NAMALWA (cell line): ENCODE data around the gene DBNDD1.
"Not testable (repeated sequence)": the region's sequence is repeated elsewhere in the genome, so short reads cannot be mapped to it uniquely, and the experiment has no call there.

Experiments used
- DNase-seq: peaks from one replicate; pipeline ENCODE4 v3.0.0-alpha.2; 2015; ENCODE audit warnings: low spot score

Gene DBNDD1

DNA sequence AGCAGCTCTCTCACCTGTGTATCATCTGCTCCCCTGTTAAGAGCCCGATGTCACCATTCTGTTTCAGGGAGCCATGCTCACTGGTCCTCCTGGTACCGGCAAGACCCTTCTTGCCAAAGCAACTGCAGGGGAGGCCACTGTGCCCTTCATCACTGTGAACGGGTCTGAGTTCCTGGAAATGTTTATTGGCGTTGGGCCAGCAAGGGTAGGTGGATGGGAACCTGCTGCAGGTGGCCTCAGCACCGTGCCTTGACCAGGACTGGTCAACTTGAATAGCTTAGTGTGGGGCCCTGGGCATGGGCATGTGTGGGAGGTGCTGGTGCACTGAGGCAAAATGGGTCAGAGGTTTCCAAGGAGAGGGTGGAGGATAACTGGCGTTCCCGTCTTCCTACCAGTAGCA, 28.5 kb downstream of the DBNDD1 start:
- no peak for DNase-seq

DNA sequence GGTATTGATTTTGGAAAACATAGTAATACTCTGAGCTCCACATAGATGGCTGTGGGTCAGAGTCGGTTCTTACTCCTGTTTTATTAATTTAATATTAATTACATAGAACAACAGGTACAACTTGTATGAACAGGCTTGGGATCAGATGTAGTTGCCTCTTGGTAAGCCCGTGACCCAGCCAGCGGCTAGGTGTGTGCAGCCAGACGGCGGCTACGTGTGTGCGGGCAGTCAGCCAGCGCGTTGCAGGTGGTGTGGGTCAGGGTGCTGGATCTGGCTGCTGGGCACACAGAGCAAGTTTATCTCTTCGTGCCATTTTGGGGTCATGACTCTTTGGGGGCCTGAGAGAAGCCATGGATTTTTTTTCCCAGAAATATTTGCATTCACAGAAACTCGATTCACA, 30.3 kb downstream of the DBNDD1 start:
- DNase-seq = no peak

GRCh38 chr16:89987169-89987568, 32.1 kb downstream of the DBNDD1 start:
- no peak for DNase-seq

DNA sequence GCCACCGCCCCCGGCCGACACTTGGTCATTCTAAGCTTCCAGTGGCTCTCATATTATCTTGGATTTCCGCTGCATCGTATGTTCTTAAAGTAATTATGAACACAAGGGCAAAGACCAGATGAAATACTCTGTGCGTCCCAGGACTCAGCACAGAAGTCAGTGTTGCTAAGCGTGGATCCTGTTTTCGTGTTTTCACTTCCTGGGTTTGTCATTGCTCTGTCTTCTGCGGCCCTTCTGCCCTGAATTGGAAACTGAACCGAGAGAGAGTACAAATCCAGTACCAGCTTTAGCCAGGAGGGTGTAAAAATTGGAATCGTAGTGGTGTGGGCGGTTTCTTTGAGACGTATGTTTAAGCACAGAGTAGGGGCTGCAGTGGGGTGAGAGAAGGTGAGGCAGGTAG, 32.7 kb downstream of the DBNDD1 start:
- DNase-seq = no peak

- DNase-seq = no peak
These were observed 34.0 kb downstream of the DBNDD1 start for GRCh38 chr16:89985219-89985618.

- DNase-seq = no peak
These were observed 35.0 kb downstream of the DBNDD1 start for GRCh38 chr16:89984216-89984615.

DNA sequence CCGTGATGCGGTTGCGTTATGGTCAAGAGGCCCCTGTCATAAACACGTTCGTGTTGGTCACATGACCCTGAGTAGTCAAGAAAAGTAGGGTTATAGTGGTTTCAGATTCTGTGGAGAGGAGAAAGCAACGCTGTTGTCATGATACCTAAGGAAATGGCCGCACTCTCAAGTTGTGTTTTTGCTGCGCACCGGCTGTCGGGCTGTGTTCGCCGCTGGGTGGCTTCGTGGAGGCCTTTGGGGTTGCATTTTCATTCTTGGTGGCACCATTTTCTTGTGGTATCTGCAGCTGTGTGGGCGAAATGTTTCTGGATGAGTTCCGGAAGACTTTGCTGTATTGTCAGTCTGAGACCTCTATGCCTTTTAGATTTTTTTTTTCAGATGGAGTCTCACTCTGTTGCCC, 35.7 kb downstream of the DBNDD1 start:
- DNase-seq = no peak

DNA sequence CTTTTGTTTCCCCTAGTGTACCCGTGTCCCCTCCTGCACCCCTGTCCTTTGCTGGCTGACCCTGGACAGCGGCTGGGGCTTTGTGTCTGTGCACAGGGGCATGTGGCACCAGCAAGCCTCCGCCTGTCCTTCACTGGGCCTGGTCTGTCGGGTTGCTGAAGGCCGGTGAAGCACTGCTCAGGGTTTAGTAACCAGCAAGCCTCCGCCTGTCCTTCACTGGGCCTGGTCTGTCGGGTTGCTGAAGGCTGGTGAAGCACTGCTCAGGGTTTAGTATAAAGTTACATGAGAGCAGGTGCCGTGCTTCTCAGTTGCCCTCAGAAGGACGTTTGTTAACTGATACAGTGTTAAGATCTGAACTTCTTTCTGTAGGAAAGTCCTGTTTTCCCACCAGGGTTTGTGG, 36.9 kb downstream of the DBNDD1 start:
- no peak for DNase-seq

DNA sequence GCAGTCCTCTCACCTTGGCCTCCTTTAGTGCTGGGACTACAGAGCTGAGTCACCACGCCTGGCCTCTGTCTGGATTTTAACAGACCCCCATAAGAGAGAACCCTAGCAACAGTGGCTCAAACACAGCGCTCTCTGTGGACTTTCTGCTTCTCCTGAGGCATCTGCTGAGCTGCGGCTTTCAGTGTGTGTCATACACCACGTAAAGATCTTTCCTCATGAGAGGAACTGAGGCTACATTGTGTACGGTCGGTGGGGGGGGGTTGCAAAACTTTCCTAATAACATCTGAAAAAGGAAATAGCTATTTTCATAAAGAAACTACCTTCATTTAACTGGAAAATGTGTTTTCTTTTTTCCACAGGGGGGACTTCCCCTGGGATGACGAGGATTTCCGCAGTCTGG, 37.8 kb downstream of the DBNDD1 start:
- DNase-seq = no peak

DNA sequence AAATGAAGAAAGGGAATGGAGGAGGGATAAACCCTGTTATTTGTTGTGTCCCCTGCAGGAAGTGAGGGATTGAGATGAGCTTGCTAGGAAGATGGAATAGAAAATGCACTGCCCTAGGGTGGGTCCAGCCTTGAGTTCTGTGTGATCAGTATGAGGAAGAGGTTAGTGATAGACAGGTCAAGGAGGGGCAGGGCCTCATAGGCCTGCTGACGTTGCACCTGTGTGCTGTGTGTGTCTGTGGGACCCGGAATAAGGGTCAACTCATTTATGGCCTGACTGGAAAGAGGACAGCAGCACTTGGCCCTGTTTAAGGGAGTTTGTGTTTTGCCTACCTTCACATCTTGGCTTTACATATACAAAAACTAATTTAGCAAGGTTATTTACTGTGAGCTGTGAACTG, 44.4 kb downstream of the DBNDD1 start:
- DNase-seq = no peak

- DNase-seq = no peak
These were observed 45.5 kb downstream of the DBNDD1 start for GRCh38 chr16:89973654-89974335.

DNA sequence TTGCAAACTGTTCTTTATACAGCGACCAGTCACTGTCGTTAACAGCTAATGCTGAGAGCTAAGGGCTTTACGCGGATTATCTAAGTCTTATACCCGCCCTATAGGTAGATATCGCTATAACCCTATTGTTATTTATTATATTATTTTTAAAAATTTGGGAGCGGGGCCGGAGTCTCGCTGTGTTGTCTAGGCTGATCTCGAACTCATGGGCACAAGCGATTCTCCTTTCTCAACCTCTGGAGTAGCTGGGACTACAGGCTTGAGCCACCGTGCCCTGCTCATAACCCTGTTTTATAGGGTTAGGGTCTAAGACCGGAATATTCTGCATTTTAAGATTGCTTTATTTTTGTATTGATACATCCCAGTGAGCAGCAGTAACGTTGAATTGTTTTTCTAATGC, 46.0 kb downstream of the DBNDD1 start:
- DNase-seq = no peak

DNA sequence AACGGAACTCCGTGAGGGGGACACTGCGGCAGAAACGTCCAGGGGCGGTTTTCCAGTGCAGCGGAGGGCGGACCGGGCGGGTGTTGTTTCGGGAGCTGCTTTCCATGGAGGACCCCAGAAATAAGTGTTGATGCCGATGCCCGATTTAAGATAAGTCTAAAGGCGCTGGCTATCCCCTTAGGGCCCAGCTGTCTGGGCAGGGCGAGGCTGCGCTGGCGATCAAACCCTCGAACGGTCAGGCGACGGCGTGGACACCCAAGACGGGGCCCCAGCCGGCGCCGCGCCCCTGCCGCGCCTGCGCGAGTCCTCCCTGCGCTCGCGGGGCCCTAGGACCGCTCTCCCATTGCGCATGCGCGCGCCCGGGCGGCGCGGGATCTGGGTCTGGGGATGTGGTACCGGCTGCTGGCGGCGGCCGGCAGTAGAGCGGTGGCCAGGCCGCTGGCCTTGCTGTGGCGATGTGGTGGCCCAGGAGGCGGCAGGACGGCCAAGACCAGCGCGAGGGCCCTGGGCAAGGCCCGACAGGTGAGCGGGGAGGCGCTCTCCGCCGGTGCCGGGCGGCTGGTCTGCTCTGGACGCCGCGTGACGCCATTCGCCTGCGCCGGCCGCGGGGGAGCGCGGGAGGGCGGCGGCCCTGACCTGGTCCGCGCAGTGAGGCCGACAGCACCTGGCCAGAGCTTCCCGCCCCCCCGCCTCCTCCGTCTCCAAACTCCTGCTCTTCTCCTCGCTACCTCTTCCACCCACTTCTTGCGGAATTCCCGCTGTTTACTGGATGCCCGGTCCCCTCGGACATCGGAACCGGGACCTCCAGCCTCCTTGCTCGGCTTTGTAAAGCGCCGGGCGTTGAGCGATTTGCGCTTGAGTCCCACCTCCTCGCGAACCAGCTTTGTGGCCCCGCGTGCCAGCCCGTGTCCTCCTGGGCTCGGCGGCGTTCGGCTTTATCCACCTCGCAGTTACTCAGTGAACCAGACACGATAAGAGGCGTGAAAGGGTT, 46.7 kb downstream of the DBNDD1 start:
- peak; percentile 95 for DNase-seq

DNA sequence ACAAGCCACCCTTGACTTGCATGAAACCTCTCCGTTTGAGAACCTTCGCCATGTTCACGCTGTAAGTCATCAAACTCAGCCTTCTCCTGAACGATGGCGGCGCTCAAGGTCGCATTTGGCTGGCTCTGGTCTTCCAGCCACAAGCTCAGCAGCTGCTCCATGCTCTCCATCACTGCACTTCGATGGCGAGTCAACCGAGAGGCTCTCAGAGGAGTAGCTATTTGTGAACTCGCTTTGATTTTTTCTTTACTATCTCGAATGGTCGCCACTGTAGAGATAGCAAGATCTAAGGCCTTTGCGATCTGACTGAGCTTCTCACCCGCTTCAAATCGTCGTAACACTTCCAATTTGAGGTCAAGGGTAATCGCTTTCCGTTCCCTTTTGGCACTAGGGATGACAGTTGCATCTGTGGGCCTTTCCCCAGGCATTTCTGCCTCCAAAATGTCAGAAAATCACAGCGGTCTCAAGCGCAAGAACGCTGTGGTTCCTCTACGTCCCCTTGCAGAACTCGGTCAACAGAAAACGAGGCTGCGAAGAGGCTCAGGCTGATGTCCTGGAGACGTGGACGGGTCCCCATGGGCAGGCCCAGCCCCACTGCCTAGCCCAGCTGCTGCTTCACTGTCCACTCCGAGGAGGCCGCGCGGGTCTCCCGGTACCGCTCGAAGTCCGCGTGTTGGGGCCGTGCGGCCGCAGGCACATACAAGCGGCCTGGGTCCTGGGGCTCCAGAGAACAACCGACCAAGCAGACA, 47.6 kb downstream of the DBNDD1 start:
- DNase-seq = no peak

GRCh38 chr16:89969741-89970410, 49.4 kb downstream of the DBNDD1 start:
- no peak for DNase-seq

- DNase-seq = not testable (repeated sequence)
These were observed 51.2 kb downstream of the DBNDD1 start for GRCh38 chr16:89968074-89968473.

DNA sequence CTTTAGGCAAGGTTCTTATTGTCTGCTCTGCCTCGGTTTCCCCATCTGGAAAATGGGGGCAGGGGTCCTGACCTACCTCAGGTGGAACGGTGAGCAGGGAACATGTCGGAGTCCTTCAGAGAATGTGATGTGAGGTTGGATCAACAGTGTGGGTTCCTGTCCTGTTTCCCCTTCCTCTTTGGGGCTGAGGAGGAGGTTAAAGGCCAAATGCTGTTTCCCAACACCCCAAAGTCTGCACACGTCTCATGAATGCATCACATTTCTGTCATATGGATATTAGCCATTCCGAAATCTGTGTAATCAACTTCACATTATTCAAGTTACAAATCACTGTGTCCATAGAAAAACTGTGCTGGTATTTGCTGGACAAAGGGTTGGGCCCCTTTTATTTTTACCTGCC, 51.8 kb downstream of the DBNDD1 start:
- DNase-seq = not testable (repeated sequence)

DNA sequence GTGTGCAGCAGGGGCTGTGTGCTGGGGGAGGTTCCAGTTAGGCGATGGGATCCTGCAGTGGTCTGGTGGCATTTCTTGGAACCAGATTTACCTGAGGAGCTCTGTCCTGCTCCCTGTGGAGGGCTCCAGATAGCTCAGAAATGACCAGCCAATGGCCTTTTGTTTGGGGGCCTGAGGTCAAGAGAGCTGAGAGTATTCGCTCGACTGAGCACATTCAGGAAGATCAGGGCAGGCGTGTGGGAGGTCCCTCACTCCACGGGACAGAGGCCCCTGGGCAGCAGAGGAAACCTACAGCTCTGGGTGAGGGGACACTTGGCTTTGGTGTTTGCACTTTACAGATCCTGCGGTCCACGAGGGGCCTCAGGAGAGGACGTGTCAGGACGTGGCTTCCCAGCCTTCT, 52.5 kb downstream of the DBNDD1 start:
- DNase-seq = no peak

- no peak for DNase-seq
These were observed 53.6 kb downstream of the DBNDD1 start for GRCh38 chr16:89965447-89966225.

GRCh38 chr16:89964201-89964600, 55.1 kb downstream of the DBNDD1 start:
- DNase-seq = no peak
